ENCODE data around the gene UNC50.

GRCh38 chr2:98563394-98563793, 45.0 kb upstream of the UNC50 start:
- TF ChIP-seq, protein P1, sequence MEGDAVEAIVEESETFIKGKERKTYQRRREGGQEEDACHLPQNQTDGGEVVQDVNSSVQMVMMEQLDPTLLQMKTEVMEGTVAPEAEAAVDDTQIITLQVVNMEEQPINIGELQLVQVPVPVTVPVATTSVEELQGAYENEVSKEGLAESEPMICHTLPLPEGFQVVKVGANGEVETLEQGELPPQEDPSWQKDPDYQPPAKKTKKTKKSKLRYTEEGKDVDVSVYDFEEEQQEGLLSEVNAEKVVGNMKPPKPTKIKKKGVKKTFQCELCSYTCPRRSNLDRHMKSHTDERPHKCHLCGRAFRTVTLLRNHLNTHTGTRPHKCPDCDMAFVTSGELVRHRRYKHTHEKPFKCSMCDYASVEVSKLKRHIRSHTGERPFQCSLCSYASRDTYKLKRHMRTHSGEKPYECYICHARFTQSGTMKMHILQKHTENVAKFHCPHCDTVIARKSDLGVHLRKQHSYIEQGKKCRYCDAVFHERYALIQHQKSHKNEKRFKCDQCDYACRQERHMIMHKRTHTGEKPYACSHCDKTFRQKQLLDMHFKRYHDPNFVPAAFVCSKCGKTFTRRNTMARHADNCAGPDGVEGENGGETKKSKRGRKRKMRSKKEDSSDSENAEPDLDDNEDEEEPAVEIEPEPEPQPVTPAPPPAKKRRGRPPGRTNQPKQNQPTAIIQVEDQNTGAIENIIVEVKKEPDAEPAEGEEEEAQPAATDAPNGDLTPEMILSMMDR (conservative IDR thresholded peaks at IDR 0.05 in 1 of 2, IDR thresholded peaks at IDR 0.05 in 1 of 2; ENCODE audit: low read depth in 1 of 2, low read length in 2 of 2), result no peak
- no peak for TF ChIP-seq EZH2 (IDR thresholded peaks at IDR 0.05; ENCODE audit: low read length, missing control alignments)
